Stimulated activated CD4-positive, alpha-beta T cell treated with anti-CD3 and anti-CD28 coated beads, TNF-alpha, amount 100 ng/mL, for 1 hour (primary cell): ENCODE data around the gene BPIFB2.
"Not testable (repeated sequence)": the region's sequence is repeated elsewhere in the genome, so short reads cannot be mapped to it uniquely, and the experiment has no call there.

Source experiments
- DNase-seq, 3 donors: peaks; one replicate each; pipeline ENCODE4 v3.0.0-alpha.2; 2020; ENCODE audit warnings: low read depth in 3 of 3, low spot score in 1 of 3

BPIFB2 gene

DNA sequence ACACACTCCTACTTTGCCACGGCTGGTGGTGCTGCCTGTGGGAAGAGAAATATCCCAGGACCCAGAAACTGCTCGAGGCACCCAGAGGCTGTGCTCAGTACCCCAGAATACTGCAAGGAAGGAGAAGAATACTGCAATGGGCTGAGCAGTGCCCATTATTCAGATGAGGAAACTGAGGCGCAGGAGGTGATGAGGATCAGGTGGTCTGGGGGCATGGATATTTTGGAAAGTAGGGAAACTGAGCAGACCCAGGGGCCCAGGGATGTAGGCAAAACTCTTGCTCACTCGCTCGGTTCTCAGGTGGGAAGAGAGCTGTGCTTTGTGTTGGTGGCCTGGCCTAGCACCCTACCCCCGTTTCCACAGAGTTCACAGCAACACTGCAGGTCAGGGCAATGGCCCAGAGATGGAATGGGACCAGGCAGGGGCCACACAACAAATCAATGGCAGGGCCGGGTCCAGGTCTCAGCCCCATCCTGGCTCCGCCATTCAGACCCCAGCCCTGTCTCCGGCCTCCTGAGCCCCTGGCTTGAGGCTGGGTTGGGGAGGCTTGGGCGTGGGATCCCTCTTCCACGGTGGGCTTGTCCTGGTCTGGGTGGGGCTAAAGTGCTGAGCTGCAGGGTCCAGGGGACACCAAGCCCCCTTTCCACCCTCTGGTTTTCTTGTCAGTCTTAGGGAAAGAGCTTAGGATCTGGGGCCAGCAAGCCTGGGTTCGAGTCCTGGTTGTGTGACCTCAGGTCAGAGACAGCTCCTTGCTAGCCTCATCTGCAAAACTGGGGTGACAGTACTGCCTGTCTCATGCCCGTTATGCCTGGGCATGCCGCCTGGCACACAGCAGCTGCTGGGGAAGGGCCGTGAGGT, 37.2 kb upstream of the BPIFB2 start:
- no peak for DNase-seq

DNA sequence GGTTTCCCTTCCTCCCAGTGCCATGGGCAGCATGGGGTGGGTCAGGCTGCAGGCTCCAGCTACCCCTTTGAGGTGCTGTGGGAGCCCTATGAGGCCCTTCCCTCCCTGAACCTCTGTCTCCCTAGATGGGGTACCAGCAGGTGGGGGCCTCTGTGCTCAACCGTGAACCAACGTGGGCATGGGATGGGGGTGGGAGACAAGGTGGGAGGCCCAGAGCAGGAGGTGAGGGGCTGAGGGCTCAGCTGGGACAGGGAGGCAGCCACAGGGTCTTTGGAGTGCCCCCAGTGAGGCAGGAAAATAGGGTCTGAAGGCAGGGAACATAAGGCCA, 36.6 kb upstream of the BPIFB2 start:
- no peak for DNase-seq

DNA sequence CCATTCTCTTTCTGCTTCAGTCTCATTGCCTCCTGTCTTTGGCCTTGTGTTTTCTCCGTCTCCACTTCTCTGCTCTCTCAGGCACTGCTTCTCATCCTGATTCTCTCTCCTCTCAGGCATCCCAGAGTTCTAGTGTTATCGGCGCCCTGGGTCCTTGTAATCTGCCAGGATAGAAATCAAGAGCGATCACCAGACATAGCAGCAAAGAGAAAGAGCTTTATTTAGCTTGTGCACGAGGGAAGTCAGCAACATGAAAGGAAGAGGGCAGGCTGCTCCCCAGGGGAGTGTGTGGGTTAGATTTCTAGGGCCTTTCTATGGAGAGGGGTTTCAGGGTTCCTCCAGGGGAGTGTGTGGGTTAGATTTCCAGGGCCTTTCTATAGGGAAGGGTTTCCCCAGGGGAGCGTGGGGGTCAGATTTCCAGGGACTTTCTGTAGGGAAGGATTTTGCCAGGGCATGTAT, 35.8 kb upstream of the BPIFB2 start:
- DNase-seq: no peak

DNA sequence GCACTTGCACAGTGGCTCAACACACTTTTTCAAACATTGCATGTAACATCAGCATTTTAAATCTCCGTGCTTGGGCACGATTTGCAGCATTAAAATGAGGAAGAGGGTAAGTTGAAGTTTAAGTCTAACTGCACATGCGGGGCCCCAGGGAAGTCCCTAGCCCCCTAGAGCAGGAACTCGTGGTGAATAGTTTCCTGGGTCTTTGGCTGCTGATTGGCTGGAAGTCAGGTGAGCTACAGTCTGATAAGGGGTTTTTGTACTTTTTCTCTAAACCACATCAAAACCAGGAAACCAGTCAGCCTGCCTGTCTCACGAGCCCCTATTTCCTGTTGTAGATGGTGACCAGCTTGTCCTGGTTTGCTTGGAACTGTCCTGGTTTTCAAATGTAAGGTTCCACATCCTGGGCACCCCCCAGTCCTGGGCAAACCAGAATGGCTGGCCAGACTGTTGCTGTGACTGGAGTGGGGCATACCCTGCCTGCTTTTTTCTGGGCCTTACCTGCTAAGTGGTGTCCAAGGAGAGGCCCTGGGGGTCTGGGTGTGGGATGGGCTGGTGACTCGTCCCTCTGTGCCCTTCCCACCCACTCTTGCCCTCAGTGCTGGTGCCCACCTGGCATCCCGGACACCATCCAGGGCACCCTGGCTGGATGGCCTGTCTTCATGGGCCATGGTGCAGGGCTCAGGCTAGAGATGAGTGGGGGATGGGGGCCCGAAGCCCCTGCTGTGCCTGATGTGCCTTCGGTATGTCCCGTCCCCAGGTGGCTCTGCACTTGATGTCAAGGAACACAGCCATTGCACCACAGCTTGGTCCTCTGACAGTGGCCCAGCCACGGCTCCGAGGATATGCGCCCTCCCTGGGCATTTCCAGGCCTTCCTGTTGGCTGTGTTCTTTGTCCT, 35.1 kb upstream of the BPIFB2 start:
- peak; percentile 48 to 74 (median 74) for DNase-seq

DNA sequence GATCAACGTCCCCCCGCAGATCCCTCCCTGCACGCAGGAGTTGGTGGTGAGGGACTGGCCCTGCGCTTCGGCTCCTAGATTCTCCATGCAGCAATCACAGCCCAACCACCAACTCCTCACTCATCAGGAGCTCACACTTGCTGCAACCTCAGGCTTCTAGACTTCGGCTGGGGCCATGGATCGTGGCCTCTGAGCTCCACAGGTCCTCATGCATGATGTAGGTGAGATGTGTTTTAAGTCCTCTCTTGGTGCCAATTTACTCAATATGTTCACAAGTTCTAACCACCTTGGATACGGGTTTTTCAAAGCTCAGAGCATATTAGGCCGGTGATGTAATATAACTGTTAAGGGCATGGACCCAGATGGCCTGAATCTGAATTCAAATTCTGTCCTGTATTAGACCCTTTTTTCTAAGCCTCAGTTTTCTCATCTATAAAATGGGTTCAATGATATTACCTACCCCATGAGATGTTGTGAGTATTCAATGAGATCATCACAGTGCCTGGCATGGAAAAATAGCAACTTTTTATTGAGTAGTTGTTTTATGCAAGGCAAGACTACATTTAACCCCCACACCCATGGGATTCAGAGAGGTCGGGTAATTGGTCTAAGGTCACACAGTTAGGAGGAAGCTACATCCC, 34.3 kb upstream of the BPIFB2 start:
- DNase-seq: no peak

DNA sequence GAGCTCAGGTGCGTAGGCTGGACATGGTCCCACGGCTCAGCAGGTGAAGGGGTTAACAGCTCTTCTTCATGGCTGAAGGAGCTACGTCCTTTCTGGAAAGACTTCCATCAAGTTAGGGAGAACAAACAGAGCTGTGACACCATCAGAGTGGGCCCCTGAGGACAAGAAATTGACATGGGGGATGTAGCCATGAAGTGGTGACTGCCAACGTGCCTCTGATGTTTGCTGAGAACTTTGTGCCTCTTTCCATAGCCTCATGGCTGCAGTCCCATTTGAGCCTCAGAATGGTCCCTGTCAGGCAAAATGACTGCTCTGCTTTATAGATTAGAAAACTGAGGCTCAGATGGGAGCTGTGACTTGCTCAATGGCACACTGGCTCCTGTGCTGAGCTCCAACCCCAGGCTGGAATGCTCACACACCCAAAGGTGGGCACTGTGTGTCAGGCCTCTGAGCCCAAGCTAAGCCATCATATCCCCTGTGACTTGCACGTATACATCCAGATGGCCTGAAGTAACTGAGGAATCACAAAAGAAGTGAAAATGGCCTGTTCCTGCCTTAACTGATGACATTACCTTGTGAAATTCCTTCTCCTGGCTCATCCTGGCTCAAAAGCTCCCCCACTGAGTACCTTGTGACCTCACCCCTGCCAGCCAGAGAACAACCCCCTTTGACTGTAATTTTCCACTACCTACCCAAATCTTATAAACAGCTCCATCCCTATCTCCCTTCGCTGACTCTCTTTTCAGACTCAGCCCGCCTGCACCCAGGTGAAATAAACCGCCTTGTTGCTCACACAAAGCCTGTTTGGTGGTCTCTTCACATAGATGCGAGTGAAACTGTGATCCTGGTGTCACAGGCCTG, 33.1 kb upstream of the BPIFB2 start:
- not testable (repeated sequence) for DNase-seq

DNA sequence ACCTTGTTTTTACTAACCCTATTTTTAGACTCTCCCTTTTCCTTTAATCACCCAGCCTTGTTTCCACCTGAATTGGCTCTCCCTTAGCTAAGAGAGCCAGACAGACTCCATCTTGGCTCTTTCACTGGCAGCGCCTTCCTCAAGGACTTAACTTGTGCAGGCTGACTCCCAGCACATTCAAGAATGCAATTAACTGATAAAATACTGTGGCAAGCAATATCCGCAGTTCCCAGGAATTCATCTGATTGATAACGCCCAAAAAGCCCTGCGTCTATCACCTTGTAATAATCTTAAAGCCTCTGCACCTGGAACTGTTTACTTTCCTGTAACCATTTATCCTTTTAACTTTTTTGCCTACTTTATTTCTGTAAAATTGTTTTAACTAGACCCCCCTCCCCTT, 32.4 kb upstream of the BPIFB2 start:
- DNase-seq: not testable (repeated sequence)

DNA sequence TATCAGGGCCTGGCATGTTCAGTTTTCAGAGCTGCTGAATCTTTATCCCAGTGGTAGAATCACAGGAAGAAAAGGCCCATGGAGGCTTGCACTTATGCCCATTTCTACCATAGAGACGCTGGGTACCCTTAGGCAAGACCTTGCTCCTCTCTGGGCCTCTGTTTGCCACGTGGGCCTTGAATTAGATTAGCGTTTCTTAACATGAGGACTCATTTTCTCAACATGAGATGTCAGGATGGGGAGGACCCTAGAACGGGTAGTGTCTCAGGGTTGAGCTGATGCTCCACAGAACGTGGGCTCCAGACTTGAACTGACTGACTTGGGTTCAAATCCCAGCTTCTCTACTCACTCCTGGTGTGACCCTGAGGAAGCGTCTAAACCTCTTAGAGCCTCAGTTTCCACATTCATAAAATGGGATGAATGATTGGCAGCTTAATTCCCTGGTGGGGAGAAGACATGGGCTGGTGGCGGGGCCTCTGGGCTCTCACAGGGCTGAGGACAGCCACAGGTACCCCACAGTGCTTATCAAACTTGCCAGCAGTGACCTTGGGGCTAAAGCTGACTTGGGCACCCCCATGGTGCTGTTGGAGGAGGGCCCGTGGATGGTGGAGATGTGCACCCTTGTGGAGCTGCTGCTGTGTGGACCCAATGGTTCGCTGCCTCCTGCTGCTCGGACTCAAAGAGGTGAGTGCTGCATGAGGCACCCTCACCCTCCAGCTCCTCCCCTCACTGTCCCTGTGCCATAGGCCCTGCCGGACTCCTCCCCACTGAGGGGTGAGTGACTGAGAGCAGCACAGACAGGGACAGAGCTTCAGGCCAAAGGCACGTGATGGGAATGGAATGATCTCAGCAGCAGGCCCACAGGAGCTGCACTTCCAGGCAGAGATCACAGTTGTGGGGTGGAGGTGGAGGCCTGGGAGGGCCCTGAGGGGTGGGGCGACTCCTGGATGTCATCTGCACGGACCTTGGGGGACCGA, 31.5 kb upstream of the BPIFB2 start:
- DNase-seq: no peak

DNA sequence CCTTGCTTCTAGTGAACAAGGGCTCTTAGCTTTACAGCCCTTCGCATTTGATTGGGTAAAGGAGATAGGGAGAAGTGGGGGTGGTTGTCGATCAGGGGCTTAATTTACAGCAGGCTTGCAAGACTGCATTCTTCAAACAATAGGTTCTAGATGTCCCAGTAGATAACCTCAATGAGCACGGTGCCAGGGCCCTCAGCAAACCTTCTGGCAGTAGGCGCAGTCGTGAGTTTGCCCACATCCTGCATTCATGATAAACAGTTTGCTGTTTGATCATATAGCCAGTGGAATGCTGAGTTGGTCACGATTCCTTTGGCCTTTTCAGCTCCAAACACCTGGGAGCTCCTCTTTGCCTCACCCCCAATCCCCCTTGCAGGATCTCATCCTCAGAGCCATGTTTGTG, 30.8 kb upstream of the BPIFB2 start:
- no peak for DNase-seq

DNA sequence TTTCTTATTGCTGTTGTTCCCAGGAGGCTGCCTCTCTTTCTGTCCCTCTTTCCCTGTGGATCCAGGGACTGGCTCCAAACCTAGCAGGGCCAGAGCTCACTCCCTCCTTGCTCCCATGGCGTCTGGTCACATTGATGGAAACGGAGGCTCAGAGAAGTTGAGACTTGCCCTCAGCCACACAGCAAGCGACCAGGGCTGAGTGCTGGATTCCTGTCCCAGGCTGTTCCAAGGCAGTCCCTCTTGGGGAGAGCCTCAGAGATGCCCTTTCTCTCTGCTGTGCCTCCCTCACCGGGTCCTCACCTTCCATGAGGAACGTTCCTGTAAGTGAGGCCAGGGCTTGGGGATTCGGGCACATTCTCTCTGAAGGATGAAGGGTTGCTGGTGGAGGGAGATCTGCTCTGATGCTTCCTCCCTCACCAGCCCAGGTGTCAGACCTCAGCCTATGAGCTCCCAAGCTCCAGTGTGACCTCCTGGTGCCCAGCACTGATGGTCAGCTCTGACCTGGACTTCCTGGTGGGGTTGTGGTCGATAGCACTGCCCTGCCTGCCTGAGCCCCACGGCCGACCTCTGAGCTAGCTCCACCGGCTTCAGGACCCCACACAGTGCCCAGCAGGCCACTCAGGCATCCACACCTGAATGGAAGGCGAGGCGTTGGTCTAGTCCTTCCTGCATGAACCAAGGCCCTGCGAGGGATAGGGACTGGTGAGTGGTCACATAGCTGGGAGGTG, 30.1 kb upstream of the BPIFB2 start:
- DNase-seq: no peak

DNA sequence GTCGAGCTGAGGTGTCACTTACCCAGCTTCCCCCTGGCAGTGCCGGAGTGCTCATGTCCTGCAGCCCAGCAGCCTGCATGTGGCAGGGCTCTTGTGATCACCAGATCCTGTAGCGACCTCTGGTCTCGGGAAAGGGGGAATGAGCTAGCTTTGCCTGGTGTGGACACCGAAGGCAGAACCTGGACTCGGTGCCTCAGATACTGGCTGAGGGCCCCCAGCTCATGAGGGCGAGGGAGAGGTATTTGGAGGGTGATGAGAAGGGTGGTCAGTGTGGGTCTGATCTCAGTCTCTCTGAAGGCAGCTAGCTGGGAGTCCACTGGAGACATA, 29.5 kb upstream of the BPIFB2 start:
- DNase-seq: no peak

DNA sequence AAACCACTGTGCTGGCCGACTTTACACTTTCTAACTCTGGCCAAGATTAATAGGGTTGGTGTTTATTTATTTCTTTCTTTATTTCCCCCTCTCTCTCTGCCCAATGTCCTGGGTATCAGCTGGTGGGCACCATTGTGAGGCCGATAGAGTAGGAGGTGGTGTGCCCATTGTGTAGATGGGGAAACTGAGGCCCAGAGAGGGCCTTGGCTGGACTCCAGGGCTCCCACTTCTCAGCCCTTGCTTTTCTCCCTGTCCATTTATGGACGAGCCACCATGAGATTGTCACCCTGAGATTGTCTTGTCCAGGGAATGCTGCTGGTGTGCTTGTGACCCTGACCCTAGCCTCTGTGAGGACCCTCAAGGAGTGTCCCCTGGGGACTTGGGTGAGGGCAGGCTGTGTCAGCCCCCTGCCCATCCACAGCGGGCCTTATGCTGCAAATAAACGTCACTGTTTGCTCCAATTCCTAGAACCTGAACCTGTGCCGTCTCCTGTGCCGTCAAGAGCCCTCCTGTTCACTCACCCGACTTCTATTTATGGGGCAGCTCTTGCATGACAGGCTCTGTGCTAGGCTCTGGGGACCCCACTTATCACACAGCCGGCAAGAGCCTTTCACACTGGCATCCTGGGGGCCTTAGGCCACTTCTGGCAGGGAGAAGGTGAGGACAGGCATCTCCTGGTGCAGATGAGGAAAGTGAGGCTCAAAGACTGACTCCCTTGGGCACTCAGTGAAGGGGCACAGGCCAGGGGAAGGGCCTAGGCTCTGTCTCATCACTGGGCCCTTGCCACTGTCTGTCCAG, 28.1 kb upstream of the BPIFB2 start:
- no peak for DNase-seq

DNA sequence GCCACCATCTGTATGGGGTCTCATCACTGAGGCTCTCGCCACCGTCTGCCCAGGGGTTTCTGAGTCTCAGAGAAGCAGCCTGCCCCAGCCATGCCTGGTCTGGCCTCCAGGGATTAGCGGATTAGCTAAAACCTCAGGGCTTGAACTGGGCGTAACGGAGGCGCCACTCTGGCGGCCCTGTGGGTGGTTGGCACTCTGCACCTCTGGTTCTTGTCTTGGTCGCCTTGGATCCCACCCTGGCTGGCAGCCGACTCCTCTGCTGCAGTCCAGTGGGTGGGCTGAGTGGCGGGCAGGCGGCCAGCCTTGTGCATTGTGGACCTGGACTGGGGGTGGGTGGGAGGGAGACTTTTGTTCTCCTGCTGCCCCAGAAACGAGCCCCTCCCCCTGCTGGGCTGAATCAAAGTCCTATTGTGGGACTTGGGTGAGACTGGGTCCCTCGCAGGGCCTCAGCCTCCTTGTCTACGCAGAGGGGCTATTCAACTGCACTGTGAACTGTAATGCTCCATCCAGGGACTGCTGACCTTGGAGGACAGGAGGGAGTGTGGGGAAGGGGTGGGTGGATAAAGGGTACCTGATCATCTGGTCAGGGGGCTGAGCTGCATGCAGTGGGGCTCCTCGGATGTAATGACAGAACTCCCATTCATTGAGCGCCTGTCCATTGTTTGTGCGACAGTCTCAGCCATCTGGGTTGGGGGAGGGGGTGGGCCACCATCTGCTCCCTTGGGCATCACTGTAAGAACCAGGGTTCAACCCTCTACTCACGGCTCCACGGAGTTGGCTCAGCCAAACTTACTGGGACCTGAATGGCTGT, 27.2 kb upstream of the BPIFB2 start:
- DNase-seq: no peak

DNA sequence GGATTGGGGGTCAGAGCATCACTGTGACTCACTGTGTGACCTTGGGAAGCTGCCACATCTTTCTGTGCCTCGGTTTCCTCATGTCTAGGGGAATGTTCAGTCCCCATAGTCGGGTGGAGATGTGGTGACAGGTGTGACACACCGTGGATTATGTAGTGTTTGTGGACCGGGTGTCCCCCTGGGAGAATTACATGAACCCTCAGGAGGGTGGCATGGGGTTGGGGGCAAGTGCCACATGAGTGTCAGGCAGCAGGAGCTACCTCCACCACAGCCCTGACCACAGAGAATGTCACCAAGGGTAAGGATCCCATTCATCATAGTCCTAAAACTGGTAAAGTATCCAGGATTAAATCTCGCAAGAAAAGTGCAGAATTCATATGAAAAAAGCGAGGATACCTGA, 26.5 kb upstream of the BPIFB2 start:
- no peak for DNase-seq

DNA sequence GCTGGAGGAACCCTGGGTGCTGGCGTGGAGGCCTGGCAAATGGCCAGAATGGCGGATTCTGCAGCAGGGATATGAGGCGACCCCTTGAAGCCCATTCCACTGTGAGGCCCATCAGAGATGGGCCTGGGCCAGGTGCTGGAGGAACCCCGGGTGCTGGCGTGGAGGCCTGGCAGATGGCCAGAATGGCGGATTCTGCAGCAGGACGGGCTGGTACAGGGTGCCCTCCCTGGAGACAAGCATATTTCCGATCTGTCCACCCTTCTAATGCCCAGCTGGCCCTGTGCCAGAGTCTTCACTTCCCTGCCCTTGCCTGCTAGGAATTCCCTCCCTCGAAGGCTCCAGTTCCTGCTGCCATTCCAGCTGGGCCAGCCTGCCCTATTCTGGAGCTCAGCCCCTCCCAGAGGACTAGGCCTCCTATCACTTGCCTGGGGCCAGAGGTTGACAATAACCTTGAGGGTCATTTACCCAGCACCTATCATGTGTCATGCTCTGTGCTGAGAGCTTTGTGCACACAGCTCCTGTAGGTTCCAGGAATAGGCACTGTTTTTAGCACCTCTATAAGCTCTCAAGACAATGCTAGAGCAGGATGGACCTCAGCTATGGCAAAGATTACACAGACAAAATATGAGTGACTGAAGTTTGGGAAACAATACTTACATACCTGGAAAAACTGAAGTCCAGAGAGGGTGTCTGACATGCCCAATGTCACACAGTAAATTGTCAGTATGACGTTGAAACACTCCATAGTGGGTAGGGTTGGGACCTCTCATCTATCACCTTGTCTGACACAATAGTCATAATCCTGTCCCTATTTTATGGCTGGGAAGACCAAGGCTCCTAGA, 24.7 kb upstream of the BPIFB2 start:
- DNase-seq: no peak

DNA sequence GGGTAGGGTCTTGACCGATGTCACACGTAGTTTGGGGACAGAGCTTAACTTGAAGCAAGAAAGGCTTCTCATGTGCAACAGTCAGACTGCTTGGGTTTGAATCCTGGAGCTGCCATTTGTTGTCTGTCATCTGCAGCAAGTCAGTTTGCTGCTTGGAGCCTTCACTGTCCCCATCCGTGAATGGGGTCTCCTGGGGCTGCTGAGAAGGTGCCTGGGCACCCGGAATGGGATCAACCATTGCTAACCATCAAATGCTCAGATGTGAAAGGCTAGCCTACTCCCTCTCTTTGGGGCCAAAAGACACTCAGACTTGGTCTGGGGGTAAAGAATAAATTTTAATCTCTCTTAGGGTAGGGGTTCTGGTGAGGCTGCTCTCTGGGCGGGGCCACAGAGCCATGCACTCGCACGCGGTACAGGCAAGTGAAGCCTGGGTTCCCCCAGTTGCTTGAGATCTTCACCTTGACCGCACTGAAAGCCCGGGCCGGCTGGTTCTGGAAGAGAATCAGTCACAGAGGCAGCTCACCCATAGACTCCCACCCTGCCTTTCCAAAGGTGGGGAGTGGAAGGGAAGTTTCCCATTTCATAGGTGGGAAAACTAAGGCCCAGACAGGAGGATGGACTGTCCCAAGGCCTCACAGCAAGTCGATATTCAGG, 23.9 kb upstream of the BPIFB2 start:
- DNase-seq: no peak
